ENCODE results near the gene TMF1.

TMF1 gene

GRCh38 chr3:69012100-69012799 is 39.9 kb downstream of the TMF1 start:
- DNase-seq (ENCODE audit: low spot score) = peak; percentile 9

- DNase-seq (ENCODE audit: low spot score) = peak; percentile 6
Observed at GRCh38 chr3:69011096-69011730, 40.9 kb downstream of the TMF1 start.

GRCh38 chr3:69009559-69010410 is 42.3 kb downstream of the TMF1 start:
- DNase-seq (ENCODE audit: low spot score) = no peak

- no peak for DNase-seq (ENCODE audit: low spot score)
Observed at GRCh38 chr3:69008980-69009379, 43.2 kb downstream of the TMF1 start.

- DNase-seq (ENCODE audit: low spot score) = no peak
Observed at GRCh38 chr3:69005791-69006482, 46.2 kb downstream of the TMF1 start.

GRCh38 chr3:69005071-69005790 is 46.9 kb downstream of the TMF1 start:
- no peak for DNase-seq (ENCODE audit: low spot score)

- no peak for DNase-seq (ENCODE audit: low spot score)
Observed at GRCh38 chr3:69004138-69004537, 48.0 kb downstream of the TMF1 start.

GRCh38 chr3:68999605-69000004 is 52.5 kb downstream of the TMF1 start:
- no peak for DNase-seq (ENCODE audit: low spot score)

- DNase-seq (ENCODE audit: low spot score) = no peak
Observed at GRCh38 chr3:68999158-68999557, 53.0 kb downstream of the TMF1 start.

- DNase-seq (ENCODE audit: low spot score) = no peak
Observed at GRCh38 chr3:68997887-68998286, 54.2 kb downstream of the TMF1 start.

- DNase-seq (ENCODE audit: low spot score) = peak; percentile 17
Observed at GRCh38 chr3:68996356-68996995, 55.7 kb downstream of the TMF1 start.

GRCh38 chr3:68988740-68989139 is 63.4 kb downstream of the TMF1 start:
- DNase-seq (ENCODE audit: low spot score) = no peak

GRCh38 chr3:68987322-68987721 is 64.8 kb downstream of the TMF1 start:
- no peak for DNase-seq (ENCODE audit: low spot score)

- no peak for DNase-seq (ENCODE audit: low spot score)
Observed at GRCh38 chr3:68986496-68987208, 65.5 kb downstream of the TMF1 start.

GRCh38 chr3:68985146-68985790 is 66.9 kb downstream of the TMF1 start:
- DNase-seq (ENCODE audit: low spot score) = no peak

GRCh38 chr3:68984011-68984530 is 68.1 kb downstream of the TMF1 start:
- no peak for DNase-seq (ENCODE audit: low spot score)

- no peak for DNase-seq (ENCODE audit: low spot score)
Observed at GRCh38 chr3:68977486-68978167, 74.5 kb downstream of the TMF1 start.

GRCh38 chr3:68974711-68975110 is 77.4 kb downstream of the TMF1 start:
- DNase-seq (ENCODE audit: low spot score) = no peak

- DNase-seq (ENCODE audit: low spot score) = no peak
Observed at GRCh38 chr3:68973639-68974038, 78.5 kb downstream of the TMF1 start.

All from kidney tubule cell (primary cell).